Hematopoietic multipotent progenitor cell (in vitro differentiated cells): ENCODE results near the gene ATP8B2. TPM values are rescaled to one million over a fixed set of nuclear protein-coding genes. Genes with fewer than 3 reads are reported as not detected.
A peak's percentile ranks its signal among the peaks of the same experiment; 100 is the strongest.
"Not testable (repeated sequence)": the region's sequence is repeated elsewhere in the genome, so short reads cannot be mapped to it uniquely, and the experiment has no call there.

ENCODE experiments used
- DNase-seq, 3 donors: peaks; one replicate each; pipeline ENCODE4 v3.0.0-alpha.2; 2011 to 2015; ENCODE audit warnings: low read depth in 2 of 3, low spot score in 2 of 3
- total RNA-seq: library from RNA; depleted of rRNA; stranded (reverse); fragments of >200 nt; gene quantifications from one replicate; pipeline ENCODE4 v1.2.3, GENCODE V29; 2012

ATP8B2 gene
- 154 TPM for total RNA-seq

- DNase-seq: peak; percentile 60 to 90 (median 86)
These were observed at the start of gene ATP8B2 for GRCh38 chr1:154324669-154325582. TSS of gene ATP8B2 (plus strand) at chr1:154325525. CDS start at chr1:154328142, 2,617 bp downstream.

- DNase-seq: peak in 2 of 3 donors; percentile 33 to 48
These were observed 48.5 kb upstream of the ATP8B2 start for GRCh38 chr1:154276797-154277196.

- DNase-seq: not testable (repeated sequence)
These were observed 37.7 kb upstream of the ATP8B2 start for GRCh38 chr1:154287591-154287990.

GRCh38 chr1:154288661-154289060 is 36.7 kb upstream of the ATP8B2 start:
- no peak for DNase-seq

GRCh38 chr1:154290921-154291320 is 34.4 kb upstream of the ATP8B2 start:
- DNase-seq: no peak

GRCh38 chr1:154295408-154296235 is 29.7 kb upstream of the ATP8B2 start:
- peak in 1 of 3 donors; percentile 26 for DNase-seq

- no peak for DNase-seq
These were observed 23.7 kb upstream of the ATP8B2 start for GRCh38 chr1:154301582-154301981.

- no peak for DNase-seq
These were observed 20.5 kb upstream of the ATP8B2 start for GRCh38 chr1:154304664-154305337.

GRCh38 chr1:154306151-154306550 is 19.2 kb upstream of the ATP8B2 start:
- no peak for DNase-seq

- not testable (repeated sequence) for DNase-seq
These were observed 17.6 kb upstream of the ATP8B2 start for GRCh38 chr1:154307670-154308270.

- DNase-seq: not testable (repeated sequence)
These were observed 16.2 kb upstream of the ATP8B2 start for GRCh38 chr1:154309136-154309535.

- DNase-seq: not testable (repeated sequence)
These were observed 12.9 kb upstream of the ATP8B2 start for GRCh38 chr1:154312229-154313065.

GRCh38 chr1:154313066-154313356 is 12.3 kb upstream of the ATP8B2 start:
- DNase-seq: no peak

GRCh38 chr1:154314226-154314625 is 11.1 kb upstream of the ATP8B2 start:
- DNase-seq: not testable (repeated sequence)

GRCh38 chr1:154316704-154317103 is 8.6 kb upstream of the ATP8B2 start:
- DNase-seq: no peak

- DNase-seq: no peak
These were observed 6.9 kb upstream of the ATP8B2 start for GRCh38 chr1:154318386-154318785.

- DNase-seq: peak in 2 of 3 donors; percentile 44 to 68
These were observed 4.3 kb upstream of the ATP8B2 start, which contains the start of gene AQP10 for GRCh38 chr1:154320882-154321608. TSS of gene AQP10 (plus strand) at chr1:154321093. CDS start at chr1:154321156, 63 bp downstream.

- not testable (repeated sequence) for DNase-seq
These were observed 3.8 kb upstream of the ATP8B2 start for GRCh38 chr1:154321609-154321934.

GRCh38 chr1:154323493-154323892 is 1.8 kb upstream of the ATP8B2 start:
- no peak for DNase-seq
